ENCODE data around the gene EML1. TPM values are rescaled to one million over a fixed set of nuclear protein-coding genes. Genes with fewer than 3 reads are reported as not detected.

EML1 gene
- total RNA-seq, 2 experiments from 2014 or later = not detected

GRCh38 chr14:99807413-99808153 lies 14.4 kb downstream of the EML1 start:
- POLR2A ChIA-PET = no interaction called here
- DNase-seq (ENCODE audit: low spot score) = no peak
- Histone ChIP-seq H3K9me3 (ENCODE audit: low read length) (no peaks in the 10 kb centered on the region), H2AFZ (ENCODE audit: low read length) (no peak overlapping the region), H3K9me2 (ENCODE audit: insufficient read depth, low read length) (no peaks in the 10 kb centered on the region), H3K27ac (ENCODE audit: low read depth, low read length, poor library complexity, severe bottlenecking) (no peak overlapping the region), H3K4me1 (ENCODE audit: insufficient read depth, low read length, poor library complexity, severe bottlenecking) (no peaks in the 10 kb centered on the region), H3K4me3 (ENCODE audit: low read depth, low read length, poor library complexity, severe bottlenecking) (no peak overlapping the region), H3K79me2 (ENCODE audit: insufficient read depth, low read depth, low read length) (no peaks in the 10 kb centered on the region), H3K36me3 (ENCODE audit: insufficient read depth, low read length) (no peaks in the 10 kb centered on the region), H3K4me2 (ENCODE audit: low read length) (no peak overlapping the region), H4K20me1 (ENCODE audit: insufficient read depth, low read length) (no peaks in the 10 kb centered on the region)
- intact Hi-C loops (cut with micrococcal nuclease; ENCODE audit: unreplicated experiment) = no loop called here
- BruUV-seq (replicated peaks) = no TSS peak
- TF ChIP-seq CTCF (conservative IDR thresholded peaks at IDR 0.05; ENCODE audit: low read length) (no peak), EZH2phosphoT487 (IDR thresholded peaks at IDR 0.05; ENCODE audit: borderline replicate concordance, low read depth, low read length) (no peak)
- CTCF ChIA-PET (ENCODE audit: unreplicated experiment) = no interaction called here

GRCh38 chr14:99808154-99808505 lies 14.9 kb downstream of the EML1 start:
- Histone ChIP-seq H4K20me1 (ENCODE audit: insufficient read depth, low read length) (no peaks in the 10 kb centered on the region), H3K9me2 (ENCODE audit: insufficient read depth, low read length) (no peaks in the 10 kb centered on the region), H3K4me2 (ENCODE audit: low read length) (no peak overlapping the region), H3K9me3 (ENCODE audit: low read length) (no peaks in the 10 kb centered on the region), H3K79me2 (ENCODE audit: insufficient read depth, low read depth, low read length) (no peaks in the 10 kb centered on the region), H3K4me1 (ENCODE audit: insufficient read depth, low read length, poor library complexity, severe bottlenecking) (no peaks in the 10 kb centered on the region), H3K27ac (ENCODE audit: low read depth, low read length, poor library complexity, severe bottlenecking) (no peak overlapping the region), H3K36me3 (ENCODE audit: insufficient read depth, low read length) (no peaks in the 10 kb centered on the region), H2AFZ (ENCODE audit: low read length) (no peak overlapping the region), H3K4me3 (ENCODE audit: low read depth, low read length, poor library complexity, severe bottlenecking) (no peak overlapping the region)
- POLR2A ChIA-PET = no interaction called here
- no peak for DNase-seq (ENCODE audit: low spot score)
- intact Hi-C loops (cut with micrococcal nuclease; ENCODE audit: unreplicated experiment) = no loop called here
- CTCF ChIA-PET (ENCODE audit: unreplicated experiment) = no interaction called here
- no peak for TF ChIP-seq EZH2phosphoT487 (IDR thresholded peaks at IDR 0.05; ENCODE audit: borderline replicate concordance, low read depth, low read length)
- TF ChIP-seq CTCF (conservative IDR thresholded peaks at IDR 0.05; ENCODE audit: low read length) = no peak
- no TSS peak for BruUV-seq (replicated peaks)

- H3K79me2 ChIP-seq (ENCODE audit: insufficient read depth, low read depth, low read length) = no peaks in the 10 kb centered on the region
- ChIA-PET CTCF (ENCODE audit: unreplicated experiment) (no interaction called here), POLR2A (no interaction called here)
- BruUV-seq (replicated peaks) = no TSS peak
- intact Hi-C loops (cut with micrococcal nuclease; ENCODE audit: unreplicated experiment) = no loop called here
- DNase-seq (ENCODE audit: low spot score) = no peak
- H3K4me3 ChIP-seq (ENCODE audit: low read depth, low read length, poor library complexity, severe bottlenecking) = no peak overlapping the region
- H3K4me2 ChIP-seq (ENCODE audit: low read length) = no peak overlapping the region
- H4K20me1 ChIP-seq (ENCODE audit: insufficient read depth, low read length) = no peaks in the 10 kb centered on the region
- H2AFZ ChIP-seq (ENCODE audit: low read length) = no peak overlapping the region
- no peaks in the 10 kb centered on the region for H3K36me3 ChIP-seq (ENCODE audit: insufficient read depth, low read length)
- TF ChIP-seq EZH2phosphoT487 (IDR thresholded peaks at IDR 0.05; ENCODE audit: borderline replicate concordance, low read depth, low read length) (no peak), CTCF (conservative IDR thresholded peaks at IDR 0.05; ENCODE audit: low read length) (no peak)
- no peaks in the 10 kb centered on the region for H3K9me2 ChIP-seq (ENCODE audit: insufficient read depth, low read length)
- no peaks in the 10 kb centered on the region for H3K4me1 ChIP-seq (ENCODE audit: insufficient read depth, low read length, poor library complexity, severe bottlenecking)
- no peaks in the 10 kb centered on the region for H3K9me3 ChIP-seq (ENCODE audit: low read length)
- no peak overlapping the region for H3K27ac ChIP-seq (ENCODE audit: low read depth, low read length, poor library complexity, severe bottlenecking)
Observed at GRCh38 chr14:99808515-99808914, 15.3 kb downstream of the EML1 start.
